Measurements from ENCODE around the gene DBT.
"Not testable (repeated sequence)": the region's sequence is repeated elsewhere in the genome, so short reads cannot be mapped to it uniquely, and the experiment has no call there.

DBT gene

GRCh38 chr1:100250264-100250663 lies 630 bp upstream of the DBT start:
- no peak for DNase-seq

- no peak for DNase-seq
Observed at GRCh38 chr1:100249155-100249536, 488 bp downstream of the DBT start.

DNA sequence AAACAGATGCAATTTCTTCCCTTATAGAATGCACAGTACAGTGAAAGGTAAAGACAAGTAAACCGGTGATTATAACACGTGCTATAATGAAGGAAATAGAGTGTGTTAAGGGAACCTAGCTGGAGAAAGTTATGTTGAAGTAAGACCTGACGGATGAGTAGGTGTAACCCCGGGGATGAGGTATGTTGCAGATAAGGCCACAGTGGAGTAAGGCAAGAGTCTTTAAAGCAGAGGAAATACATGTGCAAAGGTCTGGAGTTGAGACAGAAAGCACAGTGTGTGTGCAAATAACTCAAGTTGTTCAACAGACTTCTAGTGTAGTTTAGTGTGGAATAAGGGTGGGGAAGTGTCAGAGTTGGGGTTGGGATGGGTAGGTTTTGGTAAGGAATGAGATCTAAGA lies 2.9 kb downstream of the DBT start:
- DNase-seq = no peak

GRCh38 chr1:100240631-100241030 lies 9.0 kb downstream of the DBT start:
- DNase-seq = no peak

DNA sequence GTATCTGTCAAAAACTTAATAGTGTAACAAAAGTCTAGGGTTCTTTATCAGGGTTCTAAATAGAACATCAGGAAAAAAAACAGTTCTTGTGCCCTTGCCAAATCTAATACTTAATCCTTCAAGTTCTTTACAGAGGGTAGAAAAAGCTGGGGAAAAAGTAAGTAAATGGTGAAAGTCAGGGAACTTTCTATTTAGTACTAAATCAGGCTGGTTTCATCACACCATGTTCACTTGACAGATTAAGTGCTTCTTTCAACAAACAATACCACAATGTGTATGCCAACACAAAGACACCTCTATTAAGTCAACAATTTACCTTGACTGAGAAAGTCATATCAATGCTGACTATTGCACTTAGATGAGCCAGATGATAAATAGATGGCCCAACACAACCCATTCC lies 9.7 kb downstream of the DBT start:
- DNase-seq = no peak

DNA sequence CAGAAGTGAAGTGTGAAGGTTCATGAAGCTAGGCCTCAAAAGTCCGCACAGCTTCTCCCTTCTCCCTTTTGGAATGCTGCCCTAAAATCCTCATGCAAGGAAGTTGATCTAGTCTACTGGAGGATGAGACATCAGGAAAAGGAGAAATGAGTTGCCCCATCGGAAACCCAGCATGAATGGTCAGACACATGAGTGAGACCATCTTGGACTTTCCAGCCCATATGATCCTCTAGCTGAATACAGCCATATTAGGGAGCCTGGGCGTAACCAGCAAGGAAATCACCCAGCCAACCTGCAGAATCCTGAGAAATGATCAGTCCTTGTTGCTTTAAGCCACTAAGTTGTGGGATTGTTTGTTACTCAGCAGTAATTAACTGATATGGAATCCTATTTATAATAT lies 12.5 kb downstream of the DBT start:
- no peak for DNase-seq

GRCh38 chr1:100234432-100234831 lies 15.2 kb downstream of the DBT start:
- DNase-seq = no peak

- DNase-seq = not testable (repeated sequence)
Observed at GRCh38 chr1:100233566-100233965, 16.1 kb downstream of the DBT start.

DNA sequence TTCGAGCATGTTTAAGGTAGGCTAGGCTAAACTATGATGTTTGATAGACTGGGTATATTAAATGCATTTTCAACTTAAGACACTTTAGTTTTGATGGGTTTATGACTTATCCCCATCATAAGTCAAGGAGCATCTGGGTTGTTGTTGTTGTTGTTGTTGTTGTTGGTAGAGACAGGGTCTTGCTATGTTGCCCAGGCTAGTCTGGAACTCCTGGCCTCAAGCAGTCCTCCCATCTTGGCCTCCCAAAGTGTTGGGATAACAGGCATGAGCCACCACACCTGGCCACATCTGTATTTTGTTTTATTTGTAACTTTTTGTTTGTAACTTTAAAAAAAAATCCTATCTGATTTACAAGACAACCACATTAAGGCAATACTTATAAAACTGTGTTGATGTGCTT lies 17.5 kb downstream of the DBT start:
- no peak for DNase-seq

- no peak for DNase-seq
Observed at GRCh38 chr1:100231721-100232120, 17.9 kb downstream of the DBT start.

GRCh38 chr1:100230765-100231164 lies 18.9 kb downstream of the DBT start:
- DNase-seq = no peak

GRCh38 chr1:100229681-100230443 lies 19.8 kb downstream of the DBT start:
- no peak for DNase-seq

DNA sequence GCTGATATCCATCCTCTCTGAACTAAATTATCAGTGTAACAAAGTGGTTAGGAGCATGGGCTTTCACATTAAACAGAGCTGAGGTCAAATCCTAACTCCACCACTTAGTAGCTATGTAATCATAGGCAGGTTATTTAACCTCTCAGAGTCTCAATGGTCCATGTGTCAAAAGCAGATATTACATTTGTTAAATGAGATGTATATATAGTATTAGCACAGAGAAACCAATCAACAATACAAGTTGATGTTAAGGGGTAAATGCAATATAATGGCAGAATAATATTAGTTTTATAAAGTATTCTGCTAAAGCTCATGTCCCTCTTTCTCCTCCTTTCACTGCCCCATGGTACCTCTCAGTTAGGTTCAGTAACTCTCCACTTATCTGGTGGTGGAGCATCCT lies 27.2 kb downstream of the DBT start:
- DNase-seq = no peak

DNA sequence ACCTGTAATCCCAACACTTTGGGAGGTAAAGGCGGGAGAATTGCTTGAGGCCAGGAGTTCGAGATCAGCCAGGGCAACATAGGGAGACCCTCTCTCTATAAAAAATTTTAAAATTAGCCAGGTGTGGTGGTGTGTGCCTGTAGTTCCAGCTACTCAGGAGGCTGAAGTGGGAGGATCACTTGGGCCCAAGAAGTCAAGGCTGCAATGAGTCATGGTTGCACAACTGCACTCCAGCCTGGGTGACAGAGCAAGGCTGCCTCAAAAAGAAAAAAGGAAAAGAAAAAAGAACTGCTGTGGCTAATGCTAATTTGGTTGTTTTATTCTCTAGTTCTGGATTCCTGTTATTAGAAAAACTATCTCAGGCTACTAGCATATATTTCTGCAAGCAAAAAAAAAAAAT lies 29.8 kb downstream of the DBT start:
- no peak for DNase-seq

- DNase-seq = no peak
Observed at GRCh38 chr1:100219457-100219856, 30.2 kb downstream of the DBT start.

DNA sequence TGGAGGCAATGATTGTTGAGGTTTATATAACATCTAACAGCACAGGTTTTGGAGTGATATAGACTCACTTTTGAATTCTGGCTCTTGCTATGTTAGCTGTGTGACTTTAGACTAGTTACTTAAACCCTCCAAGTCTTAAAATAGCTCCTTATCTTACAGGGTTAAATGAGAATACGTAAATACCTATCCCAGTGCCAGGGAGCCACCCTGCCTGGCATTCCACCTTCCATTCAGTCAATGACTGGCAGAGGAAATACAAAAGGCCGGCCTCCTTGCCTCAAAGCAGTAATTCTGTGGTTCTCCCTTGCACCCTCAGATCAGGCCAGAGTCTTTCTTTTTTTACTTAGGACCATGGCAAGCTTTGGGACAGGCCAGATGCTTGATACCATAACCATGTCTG lies 31.8 kb downstream of the DBT start:
- DNase-seq = no peak

DNA sequence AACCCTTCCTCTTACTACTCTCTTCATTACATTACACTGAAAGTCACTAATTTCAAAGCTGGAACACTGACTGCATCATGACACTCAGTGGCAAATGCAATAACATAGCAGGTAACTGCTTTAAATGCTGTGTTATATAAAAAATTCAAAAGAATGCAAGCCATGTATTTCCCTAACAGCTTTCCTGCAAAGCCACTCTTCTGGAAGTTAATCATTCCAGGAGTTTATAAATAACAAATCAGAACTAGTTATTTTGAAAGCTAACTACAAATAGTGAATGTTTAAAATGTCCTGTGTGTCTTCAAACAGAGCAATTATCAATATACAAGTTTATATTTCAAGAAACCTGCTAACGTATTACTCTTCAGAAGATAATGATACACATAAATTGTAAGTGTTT lies 34.5 kb downstream of the DBT start:
- no peak for DNase-seq

GRCh38 chr1:100213141-100213540 lies 36.5 kb downstream of the DBT start:
- DNase-seq = no peak

DNA sequence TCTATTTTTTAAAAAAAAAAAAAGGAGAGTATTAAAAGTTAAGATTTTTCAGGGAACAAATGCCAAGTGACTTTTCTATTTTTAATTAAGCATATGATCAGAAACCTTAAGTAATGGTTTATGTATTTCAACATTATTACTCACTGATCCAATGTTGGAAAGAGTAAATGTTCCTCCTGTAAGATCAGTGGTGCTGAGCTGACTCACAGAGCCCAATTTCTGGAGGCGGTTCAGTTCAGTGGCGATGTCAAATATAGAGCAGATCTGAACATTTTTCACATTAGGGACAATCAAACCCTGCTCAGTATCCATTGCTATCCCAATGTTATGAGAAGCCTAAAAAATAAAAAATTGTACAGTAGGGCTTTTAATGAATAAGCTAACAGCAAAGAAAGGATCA lies 43.3 kb downstream of the DBT start:
- DNase-seq = no peak

GRCh38 chr1:100205593-100205992 lies 44.0 kb downstream of the DBT start:
- not testable (repeated sequence) for DNase-seq

GRCh38 chr1:100205103-100205502 lies 44.5 kb downstream of the DBT start:
- not testable (repeated sequence) for DNase-seq

DNA sequence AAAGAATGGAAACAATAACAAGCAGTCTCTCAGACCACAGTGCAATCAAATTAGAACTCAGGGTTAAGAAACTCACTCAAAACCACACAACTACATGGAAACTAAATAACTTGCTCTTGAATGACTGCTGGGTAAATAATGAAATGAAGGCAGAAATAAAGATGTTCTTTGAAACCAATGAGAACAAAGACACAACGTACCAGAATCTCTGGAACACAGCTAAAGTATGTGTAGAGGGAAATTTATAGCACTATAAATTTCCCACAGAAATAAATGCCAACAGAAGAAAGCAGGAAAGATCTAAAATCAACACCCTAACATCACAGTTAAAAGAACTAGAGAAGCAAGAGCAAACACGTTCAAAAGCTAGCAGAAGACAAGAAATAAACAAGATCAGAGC lies 46.9 kb downstream of the DBT start:
- DNase-seq = not testable (repeated sequence)

DNA sequence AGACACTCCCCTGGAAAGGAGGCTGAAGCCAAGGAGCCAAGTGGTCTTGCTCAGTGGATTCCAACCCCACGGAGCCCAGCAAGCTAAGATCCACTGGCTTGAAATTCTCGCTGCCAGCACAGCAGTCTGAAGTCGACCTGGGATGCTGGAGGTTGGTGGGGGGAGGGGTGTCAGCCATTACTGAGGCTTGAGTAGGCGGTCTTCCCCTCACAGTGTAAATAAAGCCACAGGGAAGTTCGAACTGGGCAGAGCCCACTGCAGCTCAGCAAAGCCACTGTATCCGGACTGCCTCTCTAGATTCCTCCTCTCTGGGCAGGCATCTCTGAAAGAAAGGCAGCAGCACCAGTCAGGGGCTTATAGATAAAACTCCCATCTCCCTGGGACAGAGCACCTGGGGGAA lies 49.6 kb downstream of the DBT start:
- DNase-seq = not testable (repeated sequence)

DNA sequence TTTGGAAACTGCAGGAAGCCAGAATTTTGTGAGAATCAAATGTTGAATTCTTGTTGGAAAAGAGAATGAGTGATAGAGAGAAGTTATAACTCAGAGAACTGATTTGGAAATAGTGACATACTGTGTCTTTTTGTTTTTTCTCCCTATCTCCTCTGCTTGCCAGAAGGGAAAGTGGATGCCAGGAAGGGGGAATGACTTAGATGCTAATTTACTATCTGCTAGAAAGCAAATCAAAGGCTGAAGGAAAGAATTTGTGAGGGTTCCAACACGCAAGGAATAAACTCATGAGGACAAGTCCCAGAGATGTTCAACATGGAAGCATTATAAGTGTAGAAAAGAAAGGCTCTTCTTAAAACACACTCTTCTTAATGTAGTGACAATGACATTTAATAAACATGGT lies 51.0 kb downstream of the DBT start:
- DNase-seq = no peak

GRCh38 chr1:100188617-100189016 lies 61.0 kb downstream of the DBT start:
- no peak for DNase-seq
